Stimulated activated CD8-positive, alpha-beta memory T cell treated with anti-CD3 and anti-CD28 coated beads, Interleukin-15, amount 100 ng/mL, for 1 hour (primary cell): ENCODE results near the gene IL1R2.
"Not testable (repeated sequence)": the region's sequence is repeated elsewhere in the genome, so short reads cannot be mapped to it uniquely, and the experiment has no call there.

Experiments used
- DNase-seq: peaks from one replicate; pipeline ENCODE4 v3.0.0-alpha.2; 2020; ENCODE audit warnings: low read depth

IL1R2 gene

DNA sequence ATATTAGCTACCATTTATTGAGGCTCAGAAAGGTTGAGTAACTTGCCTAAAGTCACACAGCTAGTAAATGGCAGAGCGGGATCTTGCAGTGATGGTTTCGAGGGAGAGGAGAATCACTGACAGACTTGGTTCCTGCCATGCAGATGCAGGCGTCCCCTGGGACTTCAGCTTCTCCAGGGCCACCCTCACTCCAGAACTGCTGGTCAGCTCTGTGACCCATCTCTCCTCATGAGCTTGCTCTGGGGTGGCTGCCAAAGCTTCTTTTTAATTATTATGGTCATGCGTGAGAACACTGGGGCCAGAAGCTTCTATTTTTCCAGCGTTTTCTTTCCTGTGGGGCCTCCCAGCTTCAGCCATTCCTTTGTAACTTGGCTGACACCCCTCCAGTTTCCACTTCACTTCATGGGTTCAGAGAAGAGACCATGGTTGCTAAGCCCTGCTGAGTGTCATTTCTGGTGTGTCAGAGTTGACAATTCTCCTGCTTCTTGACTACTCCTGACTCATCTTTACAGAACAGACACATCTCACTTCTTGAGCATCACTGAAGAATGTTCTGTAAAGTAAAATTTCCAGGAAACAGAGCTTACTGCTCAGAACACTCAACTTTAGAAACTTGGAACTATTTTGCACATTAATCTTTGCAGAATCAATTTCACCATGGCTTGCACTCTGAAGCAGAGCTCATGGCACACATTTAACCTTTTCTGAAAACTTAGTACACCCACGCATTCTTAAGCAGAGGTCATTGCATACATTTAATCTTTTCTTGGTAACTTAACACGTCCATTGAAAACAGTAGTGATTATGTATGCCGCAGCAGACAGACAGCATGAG lies 70.4 kb downstream of the IL1R2 start:
- DNase-seq: no peak

DNA sequence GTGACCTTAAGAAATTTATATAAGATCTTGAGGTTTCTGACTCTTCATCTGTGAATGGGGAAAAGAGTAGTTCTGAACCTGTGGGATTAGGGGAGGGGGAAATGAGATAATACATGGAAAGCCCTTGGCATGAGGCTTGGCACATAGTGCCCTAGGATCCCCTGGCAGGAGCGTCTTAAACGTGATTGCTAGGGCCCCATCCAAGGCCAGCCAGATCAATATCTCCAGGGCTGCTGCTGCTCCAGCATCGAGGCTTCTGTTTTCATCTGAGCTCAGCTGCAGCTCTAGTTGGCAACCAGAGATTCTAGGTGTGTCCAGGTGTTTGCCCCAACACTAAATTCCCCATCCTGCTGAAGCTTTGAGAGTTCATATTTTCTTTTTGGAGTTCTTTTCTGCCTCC lies 71.0 kb downstream of the IL1R2 start:
- no peak for DNase-seq

DNA sequence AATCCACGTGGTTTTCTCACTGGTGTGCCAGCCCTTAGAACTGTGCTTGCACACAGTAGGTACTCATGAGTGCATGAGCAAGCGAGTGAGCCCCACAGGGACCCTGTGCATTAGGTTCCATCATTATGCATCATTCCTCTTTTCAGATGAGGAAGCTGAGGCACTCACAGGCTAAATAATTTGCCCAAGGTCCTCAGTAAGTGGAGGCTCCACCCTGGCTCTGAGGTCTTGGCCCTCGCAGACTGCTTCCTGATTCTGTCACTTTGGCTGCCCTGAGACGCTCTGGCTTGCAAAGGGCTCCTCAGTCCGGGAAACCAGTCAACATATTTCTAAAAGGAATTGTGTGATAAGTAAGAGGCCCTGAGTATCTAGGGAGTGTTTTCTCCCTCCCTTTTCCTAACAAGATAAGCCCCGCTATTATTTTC lies 71.7 kb downstream of the IL1R2 start:
- no peak for DNase-seq

GRCh38 chr2:102063941-102064678 lies 72.3 kb downstream of the IL1R2 start:
- DNase-seq: no peak

DNA sequence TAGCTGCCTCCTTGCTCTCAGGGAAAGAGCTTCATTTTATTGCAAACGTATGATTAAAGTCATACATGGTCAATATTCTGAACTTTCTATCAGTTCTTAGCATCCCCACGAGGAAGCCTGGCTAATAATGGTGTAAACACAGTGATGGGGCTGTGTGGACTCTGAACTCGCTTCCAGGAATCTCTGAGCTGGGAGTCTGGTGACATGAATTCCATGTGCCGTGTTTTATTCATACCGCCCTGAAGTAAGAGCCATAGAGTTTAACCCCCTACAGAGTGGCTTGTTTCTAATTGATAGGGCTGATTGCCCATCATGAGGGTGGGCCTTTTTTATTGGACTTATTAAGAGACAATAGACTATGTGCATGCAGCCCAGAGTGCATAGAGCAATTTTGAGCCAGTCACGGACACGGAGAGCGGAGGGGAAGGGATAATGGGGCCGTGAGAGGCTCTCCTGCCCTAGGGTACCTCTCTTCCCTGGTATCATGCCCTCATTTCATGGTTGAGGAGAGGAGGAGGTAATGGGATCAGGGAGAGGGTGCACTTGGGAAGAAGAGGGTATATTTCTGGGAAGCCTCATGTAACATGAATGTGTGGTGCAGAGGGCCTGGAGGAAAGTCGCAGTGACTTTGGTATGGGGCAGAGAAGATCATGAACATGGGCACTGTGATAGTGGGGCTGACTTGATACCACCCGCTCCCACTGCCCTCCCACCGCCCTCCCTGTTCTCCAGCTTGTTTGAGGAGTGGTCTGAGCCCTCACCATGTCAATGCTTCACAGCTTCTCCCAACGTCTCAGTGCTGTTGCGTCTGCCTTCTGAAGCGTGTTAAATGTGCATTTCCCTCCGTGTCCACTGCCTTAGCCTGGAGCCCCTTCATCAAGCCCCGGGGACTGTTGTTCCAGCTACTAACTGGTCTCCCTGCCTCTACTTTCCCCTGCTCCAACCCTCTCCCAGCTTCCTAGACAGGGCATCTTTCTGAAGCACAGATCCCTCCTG lies 73.2 kb downstream of the IL1R2 start:
- DNase-seq: no peak

- DNase-seq: no peak
These were observed 74.0 kb downstream of the IL1R2 start for GRCh38 chr2:102065675-102066252.

GRCh38 chr2:102066554-102066953 lies 74.8 kb downstream of the IL1R2 start:
- no peak for DNase-seq

DNA sequence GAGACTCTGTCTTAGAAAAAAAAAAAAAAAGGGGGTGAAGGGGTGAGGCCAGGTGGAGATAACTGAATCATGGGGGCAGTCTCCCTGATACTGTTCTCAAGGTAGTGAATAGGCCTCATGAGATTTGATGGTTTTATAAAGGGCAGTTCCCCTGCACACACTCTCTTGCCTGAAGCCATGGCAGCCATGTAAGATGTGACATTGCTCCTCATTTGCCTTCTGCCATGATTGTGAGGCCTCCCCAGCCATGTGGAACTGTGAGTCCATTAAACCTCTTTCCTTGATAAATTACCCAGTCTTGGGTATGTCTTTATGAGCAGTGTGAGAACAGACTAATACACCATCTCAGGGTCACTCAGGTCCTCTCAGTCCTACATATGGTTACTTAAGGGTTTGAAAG lies 76.4 kb downstream of the IL1R2 start:
- not testable (repeated sequence) for DNase-seq

DNA sequence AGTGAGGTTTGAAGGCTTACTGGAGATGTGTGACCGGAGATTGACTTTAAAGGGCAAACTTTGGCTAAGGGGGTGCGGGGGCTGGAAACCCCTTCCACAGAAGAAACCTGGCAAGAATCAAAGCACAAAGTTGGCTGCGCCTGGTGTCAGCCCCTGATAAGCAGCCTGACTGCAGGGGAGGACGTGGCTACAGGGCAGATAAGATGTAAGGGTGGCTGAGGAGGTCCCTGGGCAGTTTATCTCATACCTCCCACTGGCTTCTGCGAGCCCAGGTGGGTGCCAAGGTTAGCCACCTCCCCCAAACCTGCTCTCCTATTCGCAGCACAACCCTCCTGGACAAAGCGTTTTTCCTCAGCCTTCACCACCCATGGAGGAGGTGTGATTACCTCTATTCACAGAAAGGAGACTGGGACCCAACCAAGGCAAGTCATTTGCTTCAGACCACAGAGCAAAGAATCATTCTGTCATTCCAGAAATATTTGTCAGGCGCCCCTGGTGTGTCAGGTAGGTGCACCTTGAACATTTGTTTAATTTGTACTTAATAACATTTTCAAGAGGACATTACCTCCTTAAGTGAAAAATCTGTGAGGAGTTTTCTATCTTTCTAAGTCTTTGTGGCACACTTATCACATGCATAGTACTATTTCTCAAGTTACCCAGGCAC lies 77.7 kb downstream of the IL1R2 start:
- no peak for DNase-seq

DNA sequence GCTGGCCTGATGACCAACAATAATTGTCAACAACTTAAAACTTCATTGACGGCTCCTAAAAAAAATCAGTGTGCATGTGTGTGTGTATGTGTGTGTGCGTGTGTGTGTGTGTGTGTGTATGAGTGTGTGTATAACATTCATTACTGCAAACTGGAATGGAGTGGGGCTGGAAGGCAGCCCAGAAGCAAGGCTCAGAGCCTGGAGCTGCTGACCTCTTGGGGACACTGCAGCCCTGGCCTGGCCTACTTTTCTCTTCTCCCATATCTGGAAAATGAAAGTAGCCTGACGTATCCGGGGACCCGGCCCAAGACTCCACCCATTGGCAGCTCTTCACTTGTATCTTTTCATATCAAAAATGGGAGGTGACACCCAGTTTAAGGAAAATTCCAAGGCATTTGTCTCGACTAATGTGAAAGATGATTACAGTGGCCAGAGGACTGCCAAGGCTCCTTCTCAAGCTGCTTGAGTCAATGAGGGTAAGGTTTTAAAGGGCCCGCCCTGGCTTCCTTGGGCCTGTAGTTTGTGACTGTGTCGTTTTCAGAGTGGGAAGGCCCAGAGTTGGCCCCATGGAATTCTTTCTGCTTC lies 78.4 kb downstream of the IL1R2 start:
- DNase-seq: no peak

- DNase-seq: no peak
These were observed 81.0 kb downstream of the IL1R2 start for GRCh38 chr2:102072741-102073140.

- DNase-seq: no peak
These were observed 81.5 kb downstream of the IL1R2 start for GRCh38 chr2:102073168-102073724.

GRCh38 chr2:102074152-102074783 lies 82.5 kb downstream of the IL1R2 start:
- no peak for DNase-seq

- DNase-seq: no peak
These were observed 83.7 kb downstream of the IL1R2 start for GRCh38 chr2:102075479-102075878.

- DNase-seq: no peak
These were observed 84.8 kb downstream of the IL1R2 start for GRCh38 chr2:102076512-102076911.
